Uterus (tissue), 2 donors: ENCODE results near the gene ZSWIM8.

ENCODE experiments used
- POLR2A ChIP-seq, 2 donors: fragments of 450-650 bp; IDR thresholded peaks; one replicate each; pipeline ENCODE4 v1.6.1; 2016; ENCODE audit warnings: antibody characterized with exemption in 2 of 2, mild to moderate bottlenecking in 1 of 2, moderate library complexity in 1 of 2
- TF ChIP-seq, protein P1 (sequence below), 4 experiments: fragments of 200-600 bp in 2 of 4; fragments of 450-650 bp in 2 of 4; sonication (generic) in 2 of 4; IDR thresholded peaks; one replicate each; pipeline ENCODE4 v1.5.1; 2016 to 2019; ENCODE audit warnings: antibody characterized with exemption in 4 of 4, mild to moderate bottlenecking in 2 of 4, moderate library complexity in 1 of 4

DNA sequence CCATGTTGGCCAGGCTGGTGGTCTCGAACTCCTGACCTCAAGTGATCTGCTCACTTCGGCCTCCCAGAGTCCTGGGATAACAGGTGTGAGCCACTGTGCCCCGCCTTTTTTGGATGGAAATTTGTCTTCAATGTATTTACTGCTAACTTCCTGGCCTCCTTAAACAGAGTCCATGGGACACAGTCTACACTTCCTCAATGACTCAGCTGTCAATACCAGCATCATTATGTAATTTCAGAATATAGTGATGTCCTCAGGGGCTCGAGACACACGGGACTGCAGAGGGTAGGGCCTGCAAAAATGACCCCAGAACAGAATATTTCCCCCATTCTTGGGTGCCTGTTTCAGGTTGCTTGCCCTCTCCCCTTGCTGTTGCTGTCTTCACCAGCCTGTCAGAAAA, 57.9 kb downstream of the ZSWIM8 start:
- TF ChIP-seq POLR2A (IDR thresholded peaks at IDR 0.05): no peak
- TF ChIP-seq, protein P1, sequence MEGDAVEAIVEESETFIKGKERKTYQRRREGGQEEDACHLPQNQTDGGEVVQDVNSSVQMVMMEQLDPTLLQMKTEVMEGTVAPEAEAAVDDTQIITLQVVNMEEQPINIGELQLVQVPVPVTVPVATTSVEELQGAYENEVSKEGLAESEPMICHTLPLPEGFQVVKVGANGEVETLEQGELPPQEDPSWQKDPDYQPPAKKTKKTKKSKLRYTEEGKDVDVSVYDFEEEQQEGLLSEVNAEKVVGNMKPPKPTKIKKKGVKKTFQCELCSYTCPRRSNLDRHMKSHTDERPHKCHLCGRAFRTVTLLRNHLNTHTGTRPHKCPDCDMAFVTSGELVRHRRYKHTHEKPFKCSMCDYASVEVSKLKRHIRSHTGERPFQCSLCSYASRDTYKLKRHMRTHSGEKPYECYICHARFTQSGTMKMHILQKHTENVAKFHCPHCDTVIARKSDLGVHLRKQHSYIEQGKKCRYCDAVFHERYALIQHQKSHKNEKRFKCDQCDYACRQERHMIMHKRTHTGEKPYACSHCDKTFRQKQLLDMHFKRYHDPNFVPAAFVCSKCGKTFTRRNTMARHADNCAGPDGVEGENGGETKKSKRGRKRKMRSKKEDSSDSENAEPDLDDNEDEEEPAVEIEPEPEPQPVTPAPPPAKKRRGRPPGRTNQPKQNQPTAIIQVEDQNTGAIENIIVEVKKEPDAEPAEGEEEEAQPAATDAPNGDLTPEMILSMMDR (IDR thresholded peaks at IDR 0.05): no peak
